Measurements from ENCODE around the gene USP3.

The USP3 gene

GRCh38 chr15:63493436-63493835 is 11.0 kb upstream of the USP3 start:
- no peak overlapping the region for H3K4me3 ChIP-seq
- peak overlapping the region in 3 of 21 experiments; percentile 1 to 60 (median 27) for H3K27ac ChIP-seq

GRCh38 chr15:63494408-63494807 is 10.0 kb upstream of the USP3 start:
- Histone ChIP-seq H3K4me3 (no peak overlapping the region), H3K27ac (peak overlapping the region in 4 of 21 experiments; percentile 2 to 98 (median 62))

- H3K27ac ChIP-seq, result peak overlapping the region in 5 of 21 experiments; percentile 17 to 98 (median 39)
Measured at GRCh38 chr15:63495343-63495742, 9.1 kb upstream of the USP3 start.

GRCh38 chr15:63495780-63496488 is 8.5 kb upstream of the USP3 start:
- no peak overlapping the region for H3K4me3 ChIP-seq
- H3K27ac ChIP-seq, result peak overlapping the region in 5 of 21 experiments; percentile 17 to 98 (median 39)

More at GRCh38 chr15:63495343-63495742, 9.1 kb upstream of the USP3 start:
- no peak overlapping the region for H3K4me3 ChIP-seq

- H3K4me3 ChIP-seq, result no peak overlapping the region
- H3K27ac ChIP-seq, result peak overlapping the region in 15 of 21 experiments; percentile 7 to 98 (median 60)
Measured at GRCh38 chr15:63497642-63498467, 6.5 kb upstream of the USP3 start.

GRCh38 chr15:63499175-63499549 is 5.2 kb upstream of the USP3 start:
- H3K4me3 ChIP-seq, result no peak overlapping the region
- H3K27ac ChIP-seq, result peak overlapping the region in 14 of 21 experiments; percentile 12 to 98 (median 58)

- no peak overlapping the region for H3K4me3 ChIP-seq
- H3K27ac ChIP-seq, result peak overlapping the region in 11 of 21 experiments; percentile 12 to 98 (median 75)
Measured at GRCh38 chr15:63499611-63500010, 4.8 kb upstream of the USP3 start.

GRCh38 chr15:63500265-63501250 is 3.8 kb upstream of the USP3 start:
- peak overlapping the region in 19 of 21 experiments; percentile 44 to 99 (median 97) for H3K27ac ChIP-seq

GRCh38 chr15:63501256-63502089 is 2.9 kb upstream of the USP3 start:
- Histone ChIP-seq H3K4me3 (peak overlapping the region in 3 of 7 experiments; percentile 0 to 16 (median 3)), H3K27ac (peak overlapping the region in 20 of 21 experiments; percentile 44 to 99 (median 97))

More at GRCh38 chr15:63500265-63501250, 3.8 kb upstream of the USP3 start:
- peak overlapping the region in 1 of 7 experiments; percentile 3 for H3K4me3 ChIP-seq

- peak overlapping the region in 20 of 21 experiments; percentile 91 to 99 (median 97) for H3K27ac ChIP-seq
- H3K4me3 ChIP-seq, result no peak overlapping the region
Measured at GRCh38 chr15:63502137-63502766, 2.1 kb upstream of the USP3 start.

- Histone ChIP-seq H3K4me3 (peak overlapping the region; percentile 66 to 96 (median 81)), H3K27ac (peak overlapping the region; percentile 81 to 99 (median 97))
Measured at GRCh38 chr15:63502843-63503738, 1.3 kb upstream of the USP3 start.

- H3K27ac ChIP-seq, result peak overlapping the region; percentile 81 to 99 (median 97)
- H3K4me3 ChIP-seq, result peak overlapping the region; percentile 66 to 96 (median 81)
Measured at GRCh38 chr15:63503739-63504246, 600 bp upstream of the USP3 start.

- Histone ChIP-seq H3K4me3 (peak overlapping the region; percentile 66 to 96 (median 81)), H3K27ac (peak overlapping the region; percentile 91 to 99 (median 97))
Measured at GRCh38 chr15:63504979-63505841, 817 bp downstream of the USP3 start.

- H3K4me3 ChIP-seq, result peak overlapping the region; percentile 66 to 96 (median 81)
Measured at GRCh38 chr15:63505842-63506222, 1.4 kb downstream of the USP3 start.

GRCh38 chr15:63506537-63507035 is 2.2 kb downstream of the USP3 start:
- Histone ChIP-seq H3K27ac (peak overlapping the region in 14 of 21 experiments; percentile 18 to 99 (median 96)), H3K4me3 (peak overlapping the region in 4 of 7 experiments; percentile 66 to 93 (median 80))

More at GRCh38 chr15:63505842-63506222, 1.4 kb downstream of the USP3 start:
- peak overlapping the region in 19 of 21 experiments; percentile 91 to 99 (median 97) for H3K27ac ChIP-seq
